Suppressor macrophage treated with lipopolysaccharide for 1 hour (primary cell): Measurements from ENCODE around the gene PLA2R1.

ENCODE experiments used
- DNase-seq, 3 donors: peaks; one replicate each; pipeline ENCODE4 v3.0.0-alpha.2; 2020 to 2022

The PLA2R1 gene

GRCh38 chr2:160062292-160063005 is at the start of gene PLA2R1:
TSS of gene PLA2R1 (minus strand) at chr2:160062615. CDS start at chr2:160062403, 212 bp downstream.
- peak; percentile 21 to 45 (median 23) for DNase-seq

- DNase-seq, result no peak
Measured at GRCh38 chr2:160110674-160111239, 48.3 kb upstream of the PLA2R1 start.

- peak; percentile 85 to 90 (median 88) for DNase-seq
Measured at GRCh38 chr2:160109939-160110673, 47.7 kb upstream of the PLA2R1 start.

GRCh38 chr2:160109243-160109642 is 46.8 kb upstream of the PLA2R1 start:
- no peak for DNase-seq

GRCh38 chr2:160108646-160109045 is 46.2 kb upstream of the PLA2R1 start:
- peak in 1 of 3 donors; percentile 31 for DNase-seq

GRCh38 chr2:160105366-160105765 is 43.0 kb upstream of the PLA2R1 start:
- DNase-seq, result no peak

- no peak for DNase-seq
Measured at GRCh38 chr2:160104115-160104514, 41.7 kb upstream of the PLA2R1 start.

- DNase-seq, result no peak
Measured at GRCh38 chr2:160097326-160097725, 34.9 kb upstream of the PLA2R1 start.

- DNase-seq, result peak; percentile 56 to 76 (median 73)
Measured at GRCh38 chr2:160096409-160096808, 34.0 kb upstream of the PLA2R1 start.

- DNase-seq, result no peak
Measured at GRCh38 chr2:160092445-160092844, 30.0 kb upstream of the PLA2R1 start.

GRCh38 chr2:160091381-160091780 is 29.0 kb upstream of the PLA2R1 start:
- DNase-seq, result no peak

GRCh38 chr2:160087854-160088745 is 25.7 kb upstream of the PLA2R1 start:
- peak; percentile 47 to 66 (median 60) for DNase-seq

GRCh38 chr2:160085662-160086061 is 23.2 kb upstream of the PLA2R1 start:
- no peak for DNase-seq

GRCh38 chr2:160077912-160078810 is 15.7 kb upstream of the PLA2R1 start:
- peak in 2 of 3 donors; percentile 43 to 59 for DNase-seq

GRCh38 chr2:160076914-160077313 is 14.5 kb upstream of the PLA2R1 start:
- peak in 1 of 3 donors; percentile 24 for DNase-seq

GRCh38 chr2:160076241-160076640 is 13.8 kb upstream of the PLA2R1 start:
- DNase-seq, result no peak

- DNase-seq, result peak; percentile 34 to 63 (median 57)
Measured at GRCh38 chr2:160075171-160075570, 12.8 kb upstream of the PLA2R1 start.

- no peak for DNase-seq
Measured at GRCh38 chr2:160073284-160073888, 11.0 kb upstream of the PLA2R1 start.

GRCh38 chr2:160068906-160069305 is 6.5 kb upstream of the PLA2R1 start:
- DNase-seq, result no peak

- DNase-seq, result no peak
Measured at GRCh38 chr2:160064916-160065315, 2.5 kb upstream of the PLA2R1 start.
